Smooth muscle cell (in vitro differentiated cells): ENCODE measurements around the gene IGF2BP1. TPM values are rescaled to one million over a fixed set of nuclear protein-coding genes. Genes with fewer than 3 reads are reported as not detected.

Experiments
- DNase-seq: peaks from one replicate; lab custom pipeline; 2025; ENCODE audit not compliant: unreplicated experiment; lab: John Stamatoyannopoulos, UW
- H2AFZ ChIP-seq: fragments of 200-600 bp; sonication (generic); 2 replicates; pipeline ENCODE4 v1.6.0; 2016; ENCODE audit warnings: antibody characterized with exemption, low read depth, mild to moderate bottlenecking
- H3F3A ChIP-seq: fragments of 200-600 bp; sonication (generic); 2 replicates; pipeline ENCODE4 v1.6.0; 2017; ENCODE audit warnings: antibody characterized with exemption, low read depth
- H3K27ac ChIP-seq: fragments of 200-600 bp; sonication (generic); 2 replicates; pipeline ENCODE4 v1.5.1; 2016; ENCODE audit warnings: low read depth, mild to moderate bottlenecking
- H3K27me3 ChIP-seq: fragments of 200-600 bp; sonication (generic); 2 replicates; pipeline ENCODE4 v1.6.1; 2016; ENCODE audit warnings: low read depth, mild to moderate bottlenecking
- H3K36me3 ChIP-seq: fragments of 200-600 bp; sonication (generic); 2 replicates; pipeline ENCODE4 v1.5.1; 2016; ENCODE audit warnings: low read depth
- H3K4me1 ChIP-seq: fragments of 200-600 bp; sonication (generic); 2 replicates; pipeline ENCODE4 v1.5.1; 2016; ENCODE audit warnings: low read depth
- H3K4me2 ChIP-seq: fragments of 200-600 bp; sonication (generic); 2 replicates; pipeline ENCODE4 v1.6.0; 2016; ENCODE audit warnings: mild to moderate bottlenecking
- H3K4me3 ChIP-seq: fragments of 200-600 bp; sonication (generic); 2 replicates; pipeline ENCODE4 v1.5.1; 2016; ENCODE audit warnings: mild to moderate bottlenecking
- H3K79me2 ChIP-seq: fragments of 200-600 bp; sonication (generic); 2 replicates; pipeline ENCODE4 v1.6.0; 2016; ENCODE audit warnings: low read depth, mild to moderate bottlenecking
- H3K9ac ChIP-seq: fragments of 200-600 bp; sonication (generic); 2 replicates; pipeline ENCODE4 v1.6.0; 2016; ENCODE audit warnings: low read depth
- H3K9me3 ChIP-seq: fragments of 200-600 bp; sonication (generic); replicated peaks from 2 replicates; pipeline ENCODE4 v1.5.1; 2016; ENCODE audit warnings: low read depth
- H4K20me1 ChIP-seq: fragments of 200-600 bp; sonication (generic); 2 replicates; pipeline ENCODE4 v1.6.0; 2016; ENCODE audit warnings: low read depth
- WGBS: methylation state at CpG from one replicate; pipeline ENCODE4 v1.1.7; 2016; ENCODE audit warnings: low lambda C conversion rate; 5-methylcytosine and 5-hydroxymethylcytosine counted together
- polyA plus RNA-seq: library from polyadenylated mRNA; unstranded; fragments of >200 nt; fragmentation: Nextera tagmentation; extraction: Ambion mirVana; gene quantifications from 2 replicates; pipeline ENCODE4 v1.2.1, GENCODE V29; 2016
- total RNA-seq: library from RNA; depleted of rRNA; stranded (reverse); fragments of >200 nt; gene quantifications from 2 replicates; pipeline ENCODE4 v1.2.3, GENCODE V29; 2014
- TF ChIP-seq, protein P1 (sequence below): fragments of 200-600 bp; sonication (generic); IDR thresholded peaks from 2 replicates; pipeline ENCODE4 v1.5.1; 2017; ENCODE audit warnings: borderline replicate concordance, mild to moderate bottlenecking, antibody characterized with exemption; ENCODE audit not compliant: insufficient read depth, poor library complexity, severe bottlenecking

The IGF2BP1 gene
- total and polyA plus RNA-seq, 2 experiments from 2014 or later, result 51.4 to 54.6 TPM

DNA sequence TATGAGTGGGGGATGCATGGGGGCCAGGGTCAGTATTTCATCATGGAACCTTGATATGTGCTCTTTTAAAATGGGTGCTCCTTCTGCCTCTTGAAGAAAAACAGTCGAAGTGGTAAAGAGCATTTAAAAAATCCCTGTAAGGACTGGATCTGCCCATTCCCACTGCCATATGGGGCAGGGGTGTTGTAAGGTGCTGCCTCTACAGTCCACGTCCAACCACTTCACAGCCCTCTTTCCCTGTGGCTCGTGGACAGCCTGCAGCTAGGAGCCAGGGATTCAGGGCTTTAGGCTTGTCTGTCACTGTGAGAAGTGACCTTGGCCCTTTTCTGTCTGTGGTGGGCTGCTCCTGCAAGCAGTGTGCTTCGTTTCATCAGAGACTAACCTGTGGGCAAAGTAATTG is 44.3 kb downstream of the IGF2BP1 start:
- H3K79me2 ChIP-seq, result peaks cover 29% of the 10 kb centered on the region
- H3K9me3 ChIP-seq, result no peaks in the 10 kb centered on the region
- H2AFZ ChIP-seq, result no peak overlapping the region
- no peak overlapping the region for H3K9ac ChIP-seq
- H4K20me1 ChIP-seq, result peaks cover 84% of the 10 kb centered on the region
- 84% methylated on average over 4 of the region's 4 CpGs for WGBS
- H3K4me1 ChIP-seq, result no peaks in the 10 kb centered on the region
- H3K36me3 ChIP-seq, result peaks cover 51% of the 10 kb centered on the region
- H3K27me3 ChIP-seq, result no peaks in the 10 kb centered on the region
- H3K4me3 ChIP-seq, result no peak overlapping the region
- H3F3A ChIP-seq, result peaks cover 16% of the 10 kb centered on the region
- DNase-seq, result no peak
- TF ChIP-seq, protein P1, sequence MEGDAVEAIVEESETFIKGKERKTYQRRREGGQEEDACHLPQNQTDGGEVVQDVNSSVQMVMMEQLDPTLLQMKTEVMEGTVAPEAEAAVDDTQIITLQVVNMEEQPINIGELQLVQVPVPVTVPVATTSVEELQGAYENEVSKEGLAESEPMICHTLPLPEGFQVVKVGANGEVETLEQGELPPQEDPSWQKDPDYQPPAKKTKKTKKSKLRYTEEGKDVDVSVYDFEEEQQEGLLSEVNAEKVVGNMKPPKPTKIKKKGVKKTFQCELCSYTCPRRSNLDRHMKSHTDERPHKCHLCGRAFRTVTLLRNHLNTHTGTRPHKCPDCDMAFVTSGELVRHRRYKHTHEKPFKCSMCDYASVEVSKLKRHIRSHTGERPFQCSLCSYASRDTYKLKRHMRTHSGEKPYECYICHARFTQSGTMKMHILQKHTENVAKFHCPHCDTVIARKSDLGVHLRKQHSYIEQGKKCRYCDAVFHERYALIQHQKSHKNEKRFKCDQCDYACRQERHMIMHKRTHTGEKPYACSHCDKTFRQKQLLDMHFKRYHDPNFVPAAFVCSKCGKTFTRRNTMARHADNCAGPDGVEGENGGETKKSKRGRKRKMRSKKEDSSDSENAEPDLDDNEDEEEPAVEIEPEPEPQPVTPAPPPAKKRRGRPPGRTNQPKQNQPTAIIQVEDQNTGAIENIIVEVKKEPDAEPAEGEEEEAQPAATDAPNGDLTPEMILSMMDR, result no peak
- H3K27ac ChIP-seq, result no peak overlapping the region
- no peak overlapping the region for H3K4me2 ChIP-seq

DNA sequence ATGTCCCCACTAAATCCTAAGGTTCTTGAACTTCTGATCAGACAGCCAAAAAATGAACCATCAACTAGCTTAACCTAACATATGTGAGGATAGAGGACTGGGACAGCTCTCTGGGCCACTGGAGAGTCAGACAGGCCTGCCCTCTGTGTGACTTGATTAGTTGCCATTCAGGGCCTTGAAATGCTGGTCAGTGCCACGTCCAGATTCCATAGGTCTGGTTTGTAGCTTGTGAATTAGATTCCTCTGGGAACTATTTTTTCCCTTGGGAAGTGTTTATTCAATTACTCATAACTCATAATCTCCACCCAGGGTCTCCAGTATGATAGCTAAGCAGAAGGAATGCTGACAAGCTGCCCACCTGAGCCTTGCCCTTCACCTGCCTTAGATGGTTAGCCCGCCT is 48.2 kb downstream of the IGF2BP1 start:
- Histone ChIP-seq H3K36me3 (peaks cover 57% of the 10 kb centered on the region), H3K4me3 (no peak overlapping the region), H3K9ac (no peak overlapping the region), H3K27me3 (no peaks in the 10 kb centered on the region), H3K4me2 (no peak overlapping the region), H3K27ac (no peak overlapping the region), H3K9me3 (no peaks in the 10 kb centered on the region), H2AFZ (no peak overlapping the region), H3K79me2 (peaks cover 10% of the 10 kb centered on the region), H3F3A (peaks cover 16% of the 10 kb centered on the region), H4K20me1 (peaks cover 76% of the 10 kb centered on the region), H3K4me1 (no peaks in the 10 kb centered on the region)
- 83% methylated on average over 2 of the region's 2 CpGs for WGBS
- DNase-seq, result no peak
- TF ChIP-seq, protein P1, result no peak

DNA sequence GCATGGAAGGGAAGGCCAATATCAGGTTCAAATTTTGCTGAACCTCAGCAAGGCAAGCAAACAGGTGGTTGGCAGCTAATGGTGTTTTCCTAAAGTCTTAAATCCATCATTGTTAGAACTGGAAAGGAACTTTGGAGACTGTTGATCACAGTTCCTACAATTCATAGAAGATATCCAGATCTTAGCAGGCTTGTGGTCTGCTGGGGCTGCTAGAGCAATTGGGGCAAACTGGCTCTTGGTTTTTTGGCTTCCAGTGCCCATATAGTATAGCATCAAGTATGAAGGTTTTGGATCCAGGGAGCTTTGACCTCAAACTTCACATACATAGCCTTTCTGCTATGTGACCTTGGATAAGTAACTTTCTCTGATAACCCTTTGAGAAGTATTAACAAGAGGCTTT is 49.7 kb downstream of the IGF2BP1 start:
- no peaks in the 10 kb centered on the region for H3K9me3 ChIP-seq
- peaks cover 6% of the 10 kb centered on the region for H3K79me2 ChIP-seq
- H3K36me3 ChIP-seq, result peaks cover 54% of the 10 kb centered on the region
- no peak for DNase-seq
- no peaks in the 10 kb centered on the region for H3K27me3 ChIP-seq
- no peak overlapping the region for H2AFZ ChIP-seq
- H4K20me1 ChIP-seq, result peaks cover 78% of the 10 kb centered on the region
- peaks cover 20% of the 10 kb centered on the region for H3F3A ChIP-seq
- H3K4me1 ChIP-seq, result no peaks in the 10 kb centered on the region
- H3K27ac ChIP-seq, result no peak overlapping the region
- H3K4me2 ChIP-seq, result no peak overlapping the region
- no peak overlapping the region for H3K9ac ChIP-seq
- TF ChIP-seq, protein P1, result no peak
- no peak overlapping the region for H3K4me3 ChIP-seq

DNA sequence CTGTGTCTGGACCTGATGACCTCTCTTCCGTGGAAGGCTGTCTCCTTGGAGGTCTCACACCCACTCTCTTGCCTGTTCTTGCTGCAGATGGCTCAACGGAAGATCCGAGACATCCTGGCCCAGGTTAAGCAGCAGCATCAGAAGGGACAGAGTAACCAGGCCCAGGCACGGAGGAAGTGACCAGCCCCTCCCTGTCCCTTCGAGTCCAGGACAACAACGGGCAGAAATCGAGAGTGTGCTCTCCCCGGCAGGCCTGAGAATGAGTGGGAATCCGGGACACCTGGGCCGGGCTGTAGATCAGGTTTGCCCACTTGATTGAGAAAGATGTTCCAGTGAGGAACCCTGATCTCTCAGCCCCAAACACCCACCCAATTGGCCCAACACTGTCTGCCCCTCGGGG is 52.1 kb downstream of the IGF2BP1 start:
- no peak overlapping the region for H3K4me2 ChIP-seq
- DNase-seq, result no peak
- peaks cover 54% of the 10 kb centered on the region for H3K36me3 ChIP-seq

More for the DNA sequence above, 52.1 kb downstream of the IGF2BP1 start:
- Histone ChIP-seq H3K27me3 (no peaks in the 10 kb centered on the region), H3K4me3 (no peak overlapping the region), H2AFZ (no peak overlapping the region), H3F3A (peaks cover 27% of the 10 kb centered on the region), H3K79me2 (no peaks in the 10 kb centered on the region), H3K4me1 (no peaks in the 10 kb centered on the region), H4K20me1 (peaks cover 68% of the 10 kb centered on the region), H3K9me3 (no peaks in the 10 kb centered on the region), H3K27ac (no peak overlapping the region), H3K9ac (no peak overlapping the region)
- WGBS, result 86% methylated on average over 11 of the region's 11 CpGs
- TF ChIP-seq, protein P1, result no peak
